BJ (cell line): ENCODE data around the gene MAP2K4. TPM values are rescaled to one million over a fixed set of nuclear protein-coding genes. Genes with fewer than 3 reads are reported as not detected.

ENCODE experiments used
- CTCF ChIA-PET: fragments of 350-600 bp; formaldehyde crosslinking; extraction: SDS; loops from one replicate; lab custom pipeline; 2021; ENCODE audit warnings: antibody characterized with exemption, inconsistent platforms; lab: Yijun Ruan, JAX
- POLR2A ChIA-PET: fragments of 300-600 bp; sonication (Branson Sonifier 250); formaldehyde crosslinking; extraction: SDS; loops from one replicate; lab custom pipeline; 2021; ENCODE audit warnings: antibody characterized with exemption; lab: Charles Lee
- DNase-seq: peaks from one replicate; pipeline ENCODE4 v3.0.0-alpha.2; 2011; ENCODE audit warnings: low read depth
- H3K27me3 ChIP-seq: 2 replicates; pipeline ENCODE4 v1.6.0; 2011; ENCODE audit warnings: low read length; ENCODE audit not compliant: control insufficient read depth, insufficient read depth
- H3K36me3 ChIP-seq: 2 replicates; pipeline ENCODE4 v1.5.1; 2011; ENCODE audit warnings: low read length; ENCODE audit not compliant: control insufficient read depth, insufficient read depth
- H3K4me3 ChIP-seq: 2 replicates; pipeline ENCODE4 v1.5.1; 2011; ENCODE audit warnings: low read depth, mild to moderate bottlenecking, control low read depth, low read length
- CTCF ChIP-seq: IDR thresholded peaks from 2 replicates; pipeline ENCODE4 v1.5.1; 2011; ENCODE audit warnings: low read depth, mild to moderate bottlenecking, control low read depth, inconsistent platforms, low read length, moderate library complexity; ENCODE audit not compliant: insufficient read depth
- polyA plus RNA-seq: library from polyadenylated mRNA; depleted of rRNA; stranded (reverse); fragments of >200 nt; gene quantifications from 2 replicates; pipeline ENCODE4 v1.2.3, GENCODE V29; 2011

The MAP2K4 gene
- polyA plus RNA-seq, 1 experiment, result 12.8 TPM

DNA sequence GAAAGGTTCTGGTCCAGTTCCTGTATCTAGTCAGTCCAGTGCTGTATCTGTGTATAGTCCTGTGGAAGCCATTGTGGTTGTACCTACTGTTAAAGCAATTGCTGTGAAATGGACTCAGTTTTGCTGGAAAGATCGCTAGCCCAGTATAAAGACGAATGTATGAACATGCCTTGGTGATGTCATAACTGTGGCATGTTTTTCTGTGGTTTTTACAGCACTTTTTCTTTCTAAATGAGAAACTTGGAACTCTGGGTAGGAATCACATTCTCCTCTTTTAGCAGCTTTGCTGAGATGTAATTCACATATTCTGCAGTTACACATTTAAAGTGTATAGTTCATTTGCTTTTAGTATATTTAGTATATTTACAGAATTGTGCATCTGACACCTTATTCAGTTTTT, 58.1 kb downstream of the MAP2K4 start:
- H3K27me3 ChIP-seq, result no peaks in the 10 kb centered on the region
- TF ChIP-seq CTCF, result no peak
- peak; percentile 26 for DNase-seq
- ChIA-PET CTCF (no interaction called here), POLR2A (no interaction called here)
- H3K4me3 ChIP-seq, result no peak overlapping the region
- H3K36me3 ChIP-seq, result peaks cover 1% of the 10 kb centered on the region; the same call in 1 of the 2 replicates

GRCh38 chr17:12081720-12082119, 61.0 kb downstream of the MAP2K4 start:
- H3K4me3 ChIP-seq, result no peak overlapping the region
- DNase-seq, result no peak
- POLR2A ChIA-PET, result no interaction called here
- TF ChIP-seq CTCF, result no peak
- CTCF ChIA-PET, result interaction anchor here (0.7 kb wide), 2 partner anchors 35 to 766 kb away, joined by 4 to 5 read pairs; no protein-coding TSS in a partner anchor
- peaks cover 1% of the 10 kb centered on the region; the same call in 1 of the 2 replicates for H3K36me3 ChIP-seq
- no peaks in the 10 kb centered on the region for H3K27me3 ChIP-seq

GRCh38 chr17:12085076-12085949, 64.6 kb downstream of the MAP2K4 start:
- no peak for DNase-seq
- Histone ChIP-seq H3K36me3 (peaks cover 2% of the 10 kb centered on the region; the same call in 1 of the 2 replicates), H3K4me3 (no peak overlapping the region), H3K27me3 (no peaks in the 10 kb centered on the region)
- TF ChIP-seq CTCF, result no peak
- ChIA-PET POLR2A (no interaction called here), CTCF (no interaction called here)

DNA sequence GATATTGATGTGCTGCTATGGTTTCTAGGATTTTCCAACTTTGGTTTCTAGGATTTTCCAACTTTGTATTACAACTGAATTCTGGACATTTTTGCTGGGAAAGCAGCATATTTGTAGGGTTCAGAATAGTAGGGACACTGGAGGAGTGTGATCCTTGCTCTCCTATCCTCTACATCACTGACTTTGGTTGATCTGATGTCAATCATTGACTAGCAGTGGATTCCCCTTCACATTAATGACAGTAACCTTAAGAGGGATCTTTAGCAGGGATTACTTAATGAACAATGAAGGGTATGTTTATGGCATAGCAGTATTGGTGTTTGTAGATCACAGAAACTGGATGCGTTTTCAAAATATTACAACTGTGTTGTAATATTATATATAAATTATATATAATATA, 67.4 kb downstream of the MAP2K4 start:
- TF ChIP-seq CTCF, result no peak
- Histone ChIP-seq H3K4me3 (no peak overlapping the region), H3K36me3 (peaks cover 1% of the 10 kb centered on the region; the same call in 1 of the 2 replicates), H3K27me3 (no peaks in the 10 kb centered on the region)
- POLR2A ChIA-PET, result no interaction called here
- DNase-seq, result no peak
- CTCF ChIA-PET, result no interaction called here

DNA sequence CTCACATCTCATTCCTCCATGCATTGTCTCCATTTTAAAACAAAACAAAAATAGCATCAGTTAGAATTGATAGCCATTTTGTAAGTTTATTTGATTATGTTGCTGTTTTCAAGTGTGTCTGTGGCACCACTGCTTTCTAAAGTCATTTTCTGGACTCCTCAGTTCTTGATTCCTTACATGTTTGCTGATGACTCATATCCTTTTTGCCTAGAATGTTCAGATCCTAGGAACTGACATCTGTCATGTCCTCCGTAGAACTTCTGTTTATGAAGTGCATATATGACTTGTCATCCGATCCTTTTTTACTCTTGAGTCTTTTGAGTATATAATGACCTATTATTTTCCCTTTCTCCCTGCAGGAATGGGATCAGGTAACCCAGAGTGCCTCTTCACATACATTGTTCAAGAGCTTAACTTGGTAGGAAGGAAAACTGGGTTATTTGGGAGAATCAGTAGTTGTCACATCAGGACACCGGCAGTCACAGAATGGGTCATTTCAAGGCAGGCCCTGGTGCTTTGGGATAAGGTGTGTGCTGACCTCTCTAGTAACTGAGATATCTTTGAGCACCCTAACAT, 69.2 kb downstream of the MAP2K4 start:
- TF ChIP-seq CTCF, result no peak
- Histone ChIP-seq H3K27me3 (no peaks in the 10 kb centered on the region), H3K4me3 (no peak overlapping the region), H3K36me3 (peaks cover 1% of the 10 kb centered on the region; the same call in 1 of the 2 replicates)
- CTCF ChIA-PET, result no interaction called here
- DNase-seq, result no peak
- POLR2A ChIA-PET, result no interaction called here
